Measurements from ENCODE around the gene ZWILCH.

Gene ZWILCH

DNA sequence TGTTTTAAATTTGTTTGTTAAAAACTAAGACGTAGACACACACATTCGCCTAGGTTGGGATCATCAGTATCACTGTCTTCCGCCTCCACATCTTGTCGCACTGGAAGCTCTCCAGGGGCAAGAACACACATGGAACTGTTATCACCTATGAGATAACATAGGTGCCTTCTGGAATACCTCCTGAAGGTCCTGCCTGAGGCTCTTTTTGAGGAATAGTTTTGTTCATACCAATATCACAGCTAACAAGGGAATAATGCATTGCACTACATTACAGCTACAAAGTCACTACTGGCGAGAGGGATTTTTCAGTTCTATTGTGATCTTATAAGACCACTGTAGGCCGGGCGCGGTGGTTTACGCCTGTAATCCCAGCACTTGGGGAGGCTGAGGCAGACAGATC is 29.9 kb downstream of the ZWILCH start:
- no peak for DNase-seq
- H4K20me1 ChIP-seq (ENCODE audit: insufficient read depth, low read length), result no peaks in the 10 kb centered on the region
- H2AFZ ChIP-seq (ENCODE audit: low read length), result no peak overlapping the region
- H3K4me1 ChIP-seq (ENCODE audit: low read length), result no peaks in the 10 kb centered on the region
- H3K9ac ChIP-seq (ENCODE audit: low read length), result no peak overlapping the region
- H3K27me3 ChIP-seq (replicated peaks; ENCODE audit: insufficient read depth, low read length), result no peaks in the 10 kb centered on the region
- H3K27ac ChIP-seq (ENCODE audit: low read length), result no peak overlapping the region
- no peak overlapping the region for H3K4me3 ChIP-seq (ENCODE audit: low read length)
- H3K36me3 ChIP-seq (replicated peaks; ENCODE audit: insufficient read depth, low read length), result peaks cover 2% of the 10 kb centered on the region; the same call in 1 of the 2 replicates
- H3K4me2 ChIP-seq (ENCODE audit: low read depth, low read length), result no peak overlapping the region
- no peaks in the 10 kb centered on the region for H3K9me2 ChIP-seq (replicated peaks; ENCODE audit: insufficient read depth, low read length)
- H3K79me2 ChIP-seq (ENCODE audit: low read length), result no peaks in the 10 kb centered on the region
- no peaks in the 10 kb centered on the region for H3K9me3 ChIP-seq (replicated peaks; ENCODE audit: insufficient read depth, low read length)
- no peaks in the 10 kb centered on the region for H3F3A ChIP-seq (ENCODE audit: insufficient read depth, low read length)
- TF ChIP-seq, protein P1, sequence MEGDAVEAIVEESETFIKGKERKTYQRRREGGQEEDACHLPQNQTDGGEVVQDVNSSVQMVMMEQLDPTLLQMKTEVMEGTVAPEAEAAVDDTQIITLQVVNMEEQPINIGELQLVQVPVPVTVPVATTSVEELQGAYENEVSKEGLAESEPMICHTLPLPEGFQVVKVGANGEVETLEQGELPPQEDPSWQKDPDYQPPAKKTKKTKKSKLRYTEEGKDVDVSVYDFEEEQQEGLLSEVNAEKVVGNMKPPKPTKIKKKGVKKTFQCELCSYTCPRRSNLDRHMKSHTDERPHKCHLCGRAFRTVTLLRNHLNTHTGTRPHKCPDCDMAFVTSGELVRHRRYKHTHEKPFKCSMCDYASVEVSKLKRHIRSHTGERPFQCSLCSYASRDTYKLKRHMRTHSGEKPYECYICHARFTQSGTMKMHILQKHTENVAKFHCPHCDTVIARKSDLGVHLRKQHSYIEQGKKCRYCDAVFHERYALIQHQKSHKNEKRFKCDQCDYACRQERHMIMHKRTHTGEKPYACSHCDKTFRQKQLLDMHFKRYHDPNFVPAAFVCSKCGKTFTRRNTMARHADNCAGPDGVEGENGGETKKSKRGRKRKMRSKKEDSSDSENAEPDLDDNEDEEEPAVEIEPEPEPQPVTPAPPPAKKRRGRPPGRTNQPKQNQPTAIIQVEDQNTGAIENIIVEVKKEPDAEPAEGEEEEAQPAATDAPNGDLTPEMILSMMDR (IDR thresholded peaks at IDR 0.05; ENCODE audit: low read length), result no peak
- TF ChIP-seq EZH2phosphoT487 (IDR thresholded peaks at IDR 0.05; ENCODE audit: low read length), result no peak
- no peak for TF ChIP-seq EZH2 (optimal IDR thresholded peaks at IDR 0.05; ENCODE audit: low read depth, low read length)

DNA sequence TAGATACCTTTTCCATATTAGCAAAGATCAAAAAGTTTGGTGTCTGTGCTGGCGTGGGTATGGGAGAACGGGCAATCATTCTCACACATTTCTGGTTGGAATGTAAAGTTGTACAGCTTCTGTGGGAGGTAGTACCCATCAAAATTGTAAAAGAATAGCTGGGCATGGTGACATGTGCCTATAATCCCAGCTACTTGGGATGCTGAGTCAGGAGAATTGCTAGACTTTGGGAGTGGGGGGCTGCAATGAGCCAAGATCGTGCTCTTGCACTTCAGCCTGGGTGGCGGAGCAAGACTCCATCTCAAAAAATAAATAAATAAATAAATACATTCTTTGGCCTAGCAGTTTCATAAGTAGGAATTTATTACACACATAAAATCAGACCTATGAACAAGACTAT is 37.8 kb downstream of the ZWILCH start:
- no peaks in the 10 kb centered on the region for H3K27me3 ChIP-seq (replicated peaks; ENCODE audit: insufficient read depth, low read length)
- TF ChIP-seq, protein P1 (IDR thresholded peaks at IDR 0.05; ENCODE audit: low read length), result no peak
- TF ChIP-seq EZH2phosphoT487 (IDR thresholded peaks at IDR 0.05; ENCODE audit: low read length), result no peak
- TF ChIP-seq EZH2 (optimal IDR thresholded peaks at IDR 0.05; ENCODE audit: low read depth, low read length), result no peak
- H3K79me2 ChIP-seq (ENCODE audit: low read length), result no peaks in the 10 kb centered on the region
- no peaks in the 10 kb centered on the region for H3K9me3 ChIP-seq (replicated peaks; ENCODE audit: insufficient read depth, low read length)
- no peaks in the 10 kb centered on the region for H3K36me3 ChIP-seq (replicated peaks; ENCODE audit: insufficient read depth, low read length)
- no peaks in the 10 kb centered on the region for H3F3A ChIP-seq (ENCODE audit: insufficient read depth, low read length)
- H2AFZ ChIP-seq (ENCODE audit: low read length), result no peak overlapping the region
- H3K4me3 ChIP-seq (ENCODE audit: low read length), result no peak overlapping the region
- no peak overlapping the region for H3K4me2 ChIP-seq (ENCODE audit: low read depth, low read length)
- H3K9ac ChIP-seq (ENCODE audit: low read length), result no peak overlapping the region
- no peaks in the 10 kb centered on the region for H3K4me1 ChIP-seq (ENCODE audit: low read length)
- H3K27ac ChIP-seq (ENCODE audit: low read length), result no peak overlapping the region
- no peak for DNase-seq
- no peaks in the 10 kb centered on the region for H3K9me2 ChIP-seq (replicated peaks; ENCODE audit: insufficient read depth, low read length)
- no peaks in the 10 kb centered on the region for H4K20me1 ChIP-seq (ENCODE audit: insufficient read depth, low read length)

DNA sequence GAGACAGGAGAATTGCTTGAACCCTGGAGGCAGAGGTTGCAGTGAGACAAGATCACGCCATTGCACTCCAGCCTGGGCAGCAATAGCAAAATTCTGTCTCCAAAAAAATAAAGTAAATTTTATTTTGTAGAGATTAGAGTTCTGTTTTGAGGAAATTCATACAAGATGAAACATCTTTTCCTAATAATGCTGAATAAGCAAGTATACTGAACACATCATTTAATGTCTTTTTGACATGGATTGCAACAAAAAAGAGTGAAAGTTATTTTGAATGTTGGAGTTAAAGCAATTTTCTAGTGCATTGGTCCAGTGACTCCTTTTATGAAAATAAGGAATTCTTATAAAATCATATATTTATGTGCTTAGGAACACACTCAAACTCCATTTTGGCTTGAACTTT is 40.1 kb downstream of the ZWILCH start:
- Histone ChIP-seq H3K4me3 (ENCODE audit: low read length) (no peak overlapping the region), H2AFZ (ENCODE audit: low read length) (no peak overlapping the region), H3K79me2 (ENCODE audit: low read length) (no peaks in the 10 kb centered on the region), H3K4me2 (ENCODE audit: low read depth, low read length) (no peak overlapping the region), H3K9me3 (replicated peaks; ENCODE audit: insufficient read depth, low read length) (no peaks in the 10 kb centered on the region), H3K4me1 (ENCODE audit: low read length) (no peaks in the 10 kb centered on the region), H3K9me2 (replicated peaks; ENCODE audit: insufficient read depth, low read length) (no peaks in the 10 kb centered on the region), H3K27me3 (replicated peaks; ENCODE audit: insufficient read depth, low read length) (no peaks in the 10 kb centered on the region), H3K36me3 (replicated peaks; ENCODE audit: insufficient read depth, low read length) (no peaks in the 10 kb centered on the region), H4K20me1 (ENCODE audit: insufficient read depth, low read length) (no peaks in the 10 kb centered on the region), H3K27ac (ENCODE audit: low read length) (no peak overlapping the region), H3K9ac (ENCODE audit: low read length) (no peak overlapping the region), H3F3A (ENCODE audit: insufficient read depth, low read length) (no peaks in the 10 kb centered on the region)
- TF ChIP-seq EZH2 (optimal IDR thresholded peaks at IDR 0.05; ENCODE audit: low read depth, low read length) (no peak), EZH2phosphoT487 (IDR thresholded peaks at IDR 0.05; ENCODE audit: low read length) (no peak)
- TF ChIP-seq, protein P1 (IDR thresholded peaks at IDR 0.05; ENCODE audit: low read length), result no peak
- no peak for DNase-seq
